ENCODE data around the gene USH2A.

The USH2A gene

DNA sequence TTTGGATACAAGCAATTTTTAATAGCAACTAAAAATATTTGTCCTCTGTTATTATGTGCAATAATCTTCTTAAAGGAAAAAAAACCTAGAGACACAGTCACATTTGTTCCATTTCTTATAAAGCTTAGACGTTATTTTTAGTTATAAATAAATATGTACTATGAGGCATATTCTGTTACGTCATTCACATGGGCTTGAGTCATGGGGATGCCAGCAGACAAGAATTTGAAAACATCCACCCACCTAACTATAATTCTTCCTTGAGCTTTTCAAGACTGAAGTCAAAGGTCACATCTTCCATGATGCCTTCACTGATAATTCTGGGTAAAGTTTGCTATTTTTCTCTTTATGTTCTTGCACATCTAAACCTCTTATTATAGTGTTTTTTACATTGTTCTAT is 587.3 kb downstream of the USH2A start:
- no peak for DNase-seq

DNA sequence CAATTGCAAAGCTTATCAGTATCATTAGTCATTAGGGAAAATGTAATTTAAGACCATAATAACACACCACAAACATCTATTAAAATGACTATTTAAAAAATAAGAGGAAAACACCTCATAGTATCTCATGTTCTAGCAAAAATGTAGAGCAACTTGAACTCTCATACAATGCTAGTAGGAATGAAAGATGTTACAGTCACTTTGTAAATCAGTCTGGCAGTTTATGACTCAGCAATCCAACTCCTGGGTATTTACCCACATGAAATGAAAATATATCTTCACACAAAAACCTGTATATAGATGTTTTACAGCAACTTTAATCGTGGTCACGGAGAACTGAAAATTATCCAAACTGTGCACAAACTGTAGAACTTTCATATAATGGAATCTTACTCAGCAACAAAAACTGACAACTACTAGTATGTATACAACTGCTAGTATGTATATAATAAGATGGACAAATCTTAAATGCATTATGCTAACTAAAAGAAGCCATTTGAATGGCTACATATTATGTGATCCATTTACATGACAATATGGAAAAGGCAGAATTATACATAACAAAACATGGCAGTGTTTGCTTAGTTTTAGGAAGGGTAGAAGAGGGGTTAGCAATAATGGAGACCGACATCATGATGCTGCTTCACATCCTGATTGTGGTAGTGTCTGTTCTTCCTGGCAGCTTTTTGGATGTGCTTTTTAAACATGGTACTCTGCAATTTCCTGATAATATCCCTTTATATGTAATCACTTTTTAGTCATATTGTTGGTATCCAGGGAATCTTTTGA is 589.1 kb downstream of the USH2A start:
- no peak for DNase-seq

- no peak for DNase-seq
Observed at GRCh38 chr1:215830226-215830810, 592.9 kb downstream of the USH2A start.

GRCh38 chr1:215825056-215825455 is 598.2 kb downstream of the USH2A start:
- no peak for DNase-seq

DNA sequence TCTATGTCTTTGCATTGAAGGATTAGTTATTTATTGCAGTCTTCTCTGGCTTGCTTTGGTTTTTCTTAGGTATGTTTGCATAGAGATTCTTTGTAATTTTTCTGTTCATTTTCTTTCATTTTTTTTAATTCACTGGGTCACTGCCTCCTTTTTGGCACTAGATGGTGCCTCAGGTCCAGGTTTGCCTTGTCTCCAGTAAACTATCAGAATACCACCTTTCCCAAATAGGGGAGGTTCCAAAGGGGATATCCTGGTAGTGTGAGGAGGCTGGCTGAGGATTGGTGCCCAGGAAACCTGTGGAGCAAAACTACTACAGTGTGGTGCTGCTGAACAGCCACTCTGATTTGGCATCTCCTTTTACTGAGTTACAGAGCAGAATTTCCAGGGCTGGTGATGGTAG is 599.0 kb downstream of the USH2A start:
- no peak for DNase-seq

GRCh38 chr1:215819114-215819513 is 604.1 kb downstream of the USH2A start:
- DNase-seq, result no peak

GRCh38 chr1:215807911-215808436 is 615.3 kb downstream of the USH2A start:
- no peak for DNase-seq

DNA sequence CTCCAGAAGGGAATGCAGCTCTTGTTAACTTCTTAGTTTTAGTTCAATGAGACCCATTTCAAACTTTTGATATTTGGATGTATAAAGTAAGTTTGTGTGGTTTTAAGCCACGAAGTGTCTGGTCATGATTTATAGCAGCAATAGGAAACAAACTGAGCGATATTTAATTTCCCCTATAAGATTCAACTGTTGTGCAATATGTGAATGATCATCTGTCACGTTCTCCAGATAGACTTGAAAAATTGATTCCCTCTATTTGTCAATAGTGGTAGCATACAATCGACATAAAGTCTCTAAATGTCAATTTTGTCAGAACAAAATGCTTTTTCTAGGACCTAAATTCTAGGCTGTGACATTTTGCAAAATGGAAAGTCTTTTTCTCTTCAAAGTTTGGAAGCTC is 616.0 kb downstream of the USH2A start:
- no peak for DNase-seq

DNA sequence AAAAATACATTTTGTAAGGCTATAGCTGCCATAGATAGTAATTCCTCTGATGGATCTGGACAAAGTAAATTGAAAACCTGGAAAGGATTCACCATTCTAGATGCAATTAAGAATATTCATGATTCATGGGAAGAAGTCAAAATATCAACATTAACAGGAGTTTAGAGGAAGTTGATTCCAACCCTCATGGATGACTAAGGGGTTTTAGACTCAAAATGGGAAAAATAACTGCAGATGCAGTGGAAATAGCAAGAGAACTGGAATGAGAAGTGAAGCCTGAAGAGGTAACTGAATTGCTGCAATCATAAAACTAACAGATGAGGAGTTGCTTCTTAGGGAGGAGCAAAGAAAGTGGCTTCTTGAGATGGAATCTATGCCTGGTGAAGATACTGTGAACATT is 625.4 kb downstream of the USH2A start:
- no peak for DNase-seq

- no peak for DNase-seq
Observed at GRCh38 chr1:215794156-215794555, 629.1 kb downstream of the USH2A start.

DNA sequence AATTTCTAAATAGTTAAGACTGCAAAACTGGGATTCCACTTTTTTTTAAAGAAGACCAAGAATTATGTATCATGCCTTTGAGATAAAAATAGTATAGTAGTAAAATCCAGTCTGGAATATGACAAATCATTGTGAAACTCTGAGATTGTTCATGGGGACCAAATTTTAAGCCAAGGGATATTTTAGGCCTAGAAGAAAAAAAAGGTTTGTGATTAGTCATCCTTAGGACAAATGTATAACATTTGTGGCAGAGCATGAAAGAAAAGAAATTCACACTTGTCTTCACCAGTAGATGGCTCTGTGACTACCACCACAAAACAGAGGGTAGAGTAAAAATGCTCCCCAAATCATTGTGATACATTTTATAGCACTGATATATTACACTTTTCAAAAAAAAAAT is 630.1 kb downstream of the USH2A start:
- DNase-seq, result no peak

GRCh38 chr1:215792446-215792845 is 630.8 kb downstream of the USH2A start:
- DNase-seq, result no peak

DNA sequence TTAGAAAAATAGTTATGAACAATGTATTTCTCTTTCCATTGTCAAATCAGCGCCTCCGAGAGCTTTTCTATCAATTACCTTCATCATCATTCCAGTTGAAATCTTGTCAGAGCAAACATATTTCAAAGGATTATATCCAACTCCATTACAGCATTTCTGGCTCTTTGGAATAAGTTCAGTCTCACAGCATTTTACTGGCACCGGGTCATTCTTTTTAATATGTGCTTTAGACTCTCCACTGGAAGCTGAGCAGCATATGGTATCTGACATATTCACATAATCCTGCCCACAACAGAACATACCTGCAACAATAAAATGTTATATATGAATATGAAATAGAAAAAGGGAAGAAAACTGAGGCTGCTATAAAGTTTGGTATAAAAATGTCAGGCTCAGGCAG is 633.3 kb downstream of the USH2A start:
- DNase-seq, result no peak

DNA sequence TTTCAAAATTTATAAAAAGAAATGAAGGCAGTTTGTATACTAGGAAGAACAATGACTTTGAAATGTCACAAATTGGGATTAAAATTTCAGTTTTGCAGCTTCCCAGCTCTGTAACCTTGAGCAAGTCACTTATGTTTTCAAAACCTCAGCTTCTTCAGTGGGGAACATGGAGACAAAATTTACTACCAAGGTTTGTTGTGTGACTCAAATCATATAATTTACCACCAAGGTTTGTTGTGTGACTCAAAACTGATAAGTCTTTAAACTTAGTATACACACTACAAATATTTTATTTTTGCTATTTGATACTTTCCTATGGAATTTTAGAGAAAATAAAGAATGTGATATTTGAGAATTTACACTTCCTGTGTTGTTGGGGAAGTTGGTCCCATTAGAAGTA is 636.3 kb downstream of the USH2A start:
- no peak for DNase-seq

- no peak for DNase-seq
Observed at GRCh38 chr1:215780641-215781040, 642.6 kb downstream of the USH2A start.

DNA sequence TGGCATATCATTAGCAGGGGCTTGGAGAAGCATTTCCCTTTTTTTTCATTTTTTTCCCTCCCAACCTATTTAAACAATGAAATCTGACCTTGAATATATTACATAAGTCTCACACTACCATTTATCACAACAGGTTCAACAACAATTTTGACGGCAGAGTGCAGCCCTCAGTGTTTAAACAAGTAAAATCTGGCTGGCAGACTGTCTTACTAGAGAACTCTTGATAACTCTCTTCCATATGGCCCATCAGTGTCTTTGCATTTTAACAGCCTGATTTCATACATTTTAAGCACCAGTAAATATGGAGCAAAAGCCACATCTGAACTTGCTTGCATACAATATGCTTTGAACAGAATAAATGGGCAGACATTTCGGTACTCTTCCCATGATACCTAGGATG is 643.1 kb downstream of the USH2A start:
- DNase-seq, result no peak

GRCh38 chr1:215779729-215780128 is 643.5 kb downstream of the USH2A start:
- DNase-seq, result no peak

- DNase-seq, result no peak
Observed at GRCh38 chr1:215777370-215777925, 645.8 kb downstream of the USH2A start.

DNA sequence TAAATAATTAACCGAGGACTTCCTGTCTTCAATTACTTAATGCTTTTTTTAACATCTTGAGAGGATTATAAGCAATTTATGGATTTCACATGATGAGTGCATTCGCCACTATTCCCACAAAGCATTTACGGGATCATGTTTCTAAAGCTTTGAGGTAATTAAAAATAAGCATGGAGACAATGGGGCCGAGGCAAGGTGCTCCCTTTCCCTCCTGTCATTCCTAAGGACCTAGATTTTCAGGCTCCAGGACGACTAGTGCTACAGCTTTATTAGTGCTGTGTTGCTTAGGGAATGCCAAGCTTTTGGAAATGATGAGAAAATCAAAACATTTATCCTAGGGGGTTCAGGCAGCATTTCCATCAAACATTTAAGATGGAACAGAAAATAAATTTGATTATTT is 646.9 kb downstream of the USH2A start:
- no peak for DNase-seq

- DNase-seq, result no peak
Observed at GRCh38 chr1:215772151-215772550, 651.1 kb downstream of the USH2A start.

- no peak for DNase-seq
Observed at GRCh38 chr1:215768303-215768702, 654.9 kb downstream of the USH2A start.

GRCh38 chr1:215767761-215768160 is 655.5 kb downstream of the USH2A start:
- DNase-seq, result no peak

DNA sequence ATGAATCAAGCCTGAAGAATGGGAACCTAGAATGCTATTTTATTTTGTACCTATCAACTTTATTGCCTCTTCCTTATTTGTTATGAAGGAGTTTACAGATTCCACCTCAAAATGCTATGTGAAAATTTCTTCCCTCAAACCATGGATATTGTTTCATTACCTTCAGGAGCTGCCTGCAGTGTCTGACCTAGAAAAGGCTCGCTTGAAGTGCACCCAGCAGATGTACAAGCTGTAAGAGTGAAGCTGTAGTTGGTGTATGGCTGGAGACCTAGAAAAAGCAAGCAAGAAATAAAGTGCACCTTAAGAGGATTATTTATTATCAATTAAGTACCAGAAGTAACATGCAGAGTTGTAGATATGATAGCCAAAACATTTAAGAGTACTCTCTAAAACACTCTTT is 656.7 kb downstream of the USH2A start:
- DNase-seq, result no peak

- no peak for DNase-seq
Observed at GRCh38 chr1:215765833-215766232, 657.4 kb downstream of the USH2A start.

Data from activated CD4-positive, alpha-beta T cell treated with anti-CD3 and anti-CD28 coated beads, Interleukin-10, Interleukin-2, amounts not matched to agents 100 ng/mL and 50 ng/mL, durations not matched to agents 16 hours and 8 hours (primary cell).